Neural crest cell (in vitro differentiated cells): Measurements from ENCODE around the gene PARVG. TPM values are rescaled to one million over a fixed set of nuclear protein-coding genes. Genes with fewer than 3 reads are reported as not detected.

Experiments
- DNase-seq: peaks from one replicate; pipeline ENCODE4 v3.0.0; 2021; ENCODE audit warnings: low read depth, mixed read lengths, low spot score
- H3K27ac Mint-ChIP-seq: one replicate; pipeline ENCODE4 v1.8.0; 2021; ENCODE audit warnings: mild to moderate bottlenecking, mixed read lengths; ENCODE audit not compliant: unreplicated experiment
- H3K27me3 Mint-ChIP-seq: 2 replicates; pipeline ENCODE4 v1.8.0; 2021; ENCODE audit warnings: low read depth, mild to moderate bottlenecking, mixed read lengths
- H3K36me3 Mint-ChIP-seq: 2 replicates; pipeline ENCODE4 v1.8.0; 2021; ENCODE audit warnings: low read depth, mild to moderate bottlenecking, mixed read lengths
- H3K4me1 Mint-ChIP-seq: 2 replicates; pipeline ENCODE4 v1.8.0; 2021; ENCODE audit warnings: mixed read lengths
- H3K4me3 Mint-ChIP-seq: one replicate; pipeline ENCODE4 v1.8.0; 2021; ENCODE audit warnings: mild to moderate bottlenecking, mixed read lengths
- H3K9me3 Mint-ChIP-seq: 2 replicates; pipeline ENCODE4 v1.8.0; 2021; ENCODE audit warnings: mixed read lengths
- total RNA-seq: library from RNA; stranded (reverse); gene quantifications from 2 replicates; pipeline ENCODE4 v1.2.1, GENCODE V29; 2021
- TF ChIP-seq, protein P1 (sequence below): fragments of 200-600 bp; sonication (generic); conservative IDR thresholded peaks from 2 replicates; pipeline ENCODE4 v1.5.0; 2021; ENCODE audit warnings: antibody characterized with exemption, mild to moderate bottlenecking

The PARVG gene
- total RNA-seq, 1 donor from 2014 or later: 0.14 TPM

GRCh38 chr22:44245867-44246266, 65.1 kb downstream of the PARVG start:
- peaks cover 11% of the 10 kb centered on the region for H3K36me3 Mint-ChIP-seq
- TF ChIP-seq, protein P1, sequence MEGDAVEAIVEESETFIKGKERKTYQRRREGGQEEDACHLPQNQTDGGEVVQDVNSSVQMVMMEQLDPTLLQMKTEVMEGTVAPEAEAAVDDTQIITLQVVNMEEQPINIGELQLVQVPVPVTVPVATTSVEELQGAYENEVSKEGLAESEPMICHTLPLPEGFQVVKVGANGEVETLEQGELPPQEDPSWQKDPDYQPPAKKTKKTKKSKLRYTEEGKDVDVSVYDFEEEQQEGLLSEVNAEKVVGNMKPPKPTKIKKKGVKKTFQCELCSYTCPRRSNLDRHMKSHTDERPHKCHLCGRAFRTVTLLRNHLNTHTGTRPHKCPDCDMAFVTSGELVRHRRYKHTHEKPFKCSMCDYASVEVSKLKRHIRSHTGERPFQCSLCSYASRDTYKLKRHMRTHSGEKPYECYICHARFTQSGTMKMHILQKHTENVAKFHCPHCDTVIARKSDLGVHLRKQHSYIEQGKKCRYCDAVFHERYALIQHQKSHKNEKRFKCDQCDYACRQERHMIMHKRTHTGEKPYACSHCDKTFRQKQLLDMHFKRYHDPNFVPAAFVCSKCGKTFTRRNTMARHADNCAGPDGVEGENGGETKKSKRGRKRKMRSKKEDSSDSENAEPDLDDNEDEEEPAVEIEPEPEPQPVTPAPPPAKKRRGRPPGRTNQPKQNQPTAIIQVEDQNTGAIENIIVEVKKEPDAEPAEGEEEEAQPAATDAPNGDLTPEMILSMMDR: no peak
- peaks cover 11% of the 10 kb centered on the region for H3K9me3 Mint-ChIP-seq
- no peak for DNase-seq
- no peaks in the 10 kb centered on the region for H3K4me1 Mint-ChIP-seq
- no peaks in the 10 kb centered on the region for H3K27me3 Mint-ChIP-seq
- no peak overlapping the region for H3K27ac Mint-ChIP-seq
- no peak overlapping the region for H3K4me3 Mint-ChIP-seq

DNA sequence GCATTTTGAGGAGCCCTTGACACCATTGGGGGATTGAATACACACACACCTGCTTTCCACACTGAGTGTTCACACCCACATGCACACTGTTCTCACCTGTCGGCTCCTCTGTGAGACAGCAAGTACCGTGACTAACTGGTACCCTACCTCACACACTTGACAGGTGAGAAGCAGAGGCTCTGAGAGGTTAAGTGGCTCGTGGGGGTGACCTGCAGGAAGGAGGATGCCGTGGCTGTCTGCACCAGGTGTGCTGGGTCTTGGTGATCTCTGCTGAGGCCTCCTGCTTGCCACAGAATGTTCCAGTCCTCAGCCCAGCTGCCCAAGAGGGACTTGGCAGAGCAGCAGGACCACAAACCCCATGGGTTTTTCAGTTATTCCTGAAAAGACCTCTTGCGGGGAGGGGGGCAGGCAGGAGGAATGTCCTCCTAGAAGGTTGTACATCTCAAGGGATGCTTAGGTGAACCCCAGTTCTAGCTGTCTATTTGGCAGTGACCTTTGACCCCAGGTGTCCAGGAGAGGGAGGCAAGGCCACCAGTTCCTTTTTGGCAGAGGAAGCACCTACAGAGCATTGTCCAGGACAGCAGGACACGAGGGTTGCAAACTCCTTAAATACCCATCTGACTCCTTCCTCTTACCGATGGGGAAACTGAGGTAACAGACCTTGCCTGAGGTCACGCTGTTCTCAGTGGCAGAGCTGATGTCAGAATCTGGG, 66.0 kb downstream of the PARVG start:
- Mint-ChIP-seq H3K4me1 (no peaks in the 10 kb centered on the region), H3K4me3 (no peak overlapping the region), H3K9me3 (peaks cover 11% of the 10 kb centered on the region), H3K27me3 (no peaks in the 10 kb centered on the region), H3K27ac (no peak overlapping the region), H3K36me3 (peaks cover 11% of the 10 kb centered on the region)
- DNase-seq: no peak
- TF ChIP-seq, protein P1: no peak

DNA sequence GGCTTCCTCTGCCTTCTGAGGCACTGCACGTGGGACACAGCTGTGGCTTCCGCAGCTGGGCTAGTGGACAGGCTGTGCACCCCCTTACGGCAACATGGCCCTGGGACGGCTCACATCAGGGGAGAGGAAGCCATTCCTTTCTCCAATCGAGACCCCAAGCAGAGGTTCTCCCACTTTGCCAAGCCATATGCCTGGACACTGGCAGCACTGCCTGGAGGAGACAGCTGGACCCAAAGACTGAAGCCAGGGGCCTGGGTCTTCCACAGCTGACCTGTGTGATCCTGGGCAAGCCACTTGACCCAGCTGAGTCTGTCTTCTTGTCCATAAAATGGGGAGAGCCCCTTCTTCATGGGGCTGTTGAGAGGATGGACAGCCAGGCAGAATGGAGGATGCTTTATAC, 66.6 kb downstream of the PARVG start:
- Mint-ChIP-seq H3K4me1 (no peaks in the 10 kb centered on the region), H3K27me3 (no peaks in the 10 kb centered on the region), H3K9me3 (peaks cover 11% of the 10 kb centered on the region), H3K27ac (no peak overlapping the region), H3K36me3 (peaks cover 11% of the 10 kb centered on the region), H3K4me3 (no peak overlapping the region)
- TF ChIP-seq, protein P1: no peak
- no peak for DNase-seq

- DNase-seq: no peak
- TF ChIP-seq, protein P1: no peak
- Mint-ChIP-seq H3K4me3 (no peak overlapping the region), H3K27me3 (no peaks in the 10 kb centered on the region), H3K4me1 (no peaks in the 10 kb centered on the region), H3K36me3 (peaks cover 11% of the 10 kb centered on the region), H3K9me3 (peaks cover 11% of the 10 kb centered on the region), H3K27ac (no peak overlapping the region)
Measured at GRCh38 chr22:44247923-44248892, 67.5 kb downstream of the PARVG start.

DNA sequence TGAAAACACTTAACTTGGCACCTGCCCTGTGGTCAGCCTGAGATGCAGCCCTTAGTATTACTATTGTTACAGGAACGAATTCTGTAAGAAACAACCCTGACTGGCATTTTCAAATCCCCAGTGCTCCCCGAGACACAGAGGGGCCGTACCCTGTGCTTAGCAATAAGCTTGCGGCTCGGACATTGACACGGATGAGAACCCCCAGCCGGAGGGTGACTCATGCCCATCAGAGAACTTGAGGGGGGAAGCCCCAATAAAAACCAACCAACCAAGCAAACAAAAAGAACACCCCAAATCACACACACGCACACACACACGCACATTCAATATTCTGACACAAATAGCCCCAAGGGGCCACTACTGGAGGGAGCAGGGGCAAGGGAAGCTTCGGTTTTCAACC, 68.2 kb downstream of the PARVG start:
- no peak overlapping the region for H3K4me3 Mint-ChIP-seq
- TF ChIP-seq, protein P1: no peak
- no peaks in the 10 kb centered on the region for H3K27me3 Mint-ChIP-seq
- H3K9me3 Mint-ChIP-seq: peaks cover 11% of the 10 kb centered on the region
- DNase-seq: no peak
- H3K27ac Mint-ChIP-seq: no peak overlapping the region
- no peaks in the 10 kb centered on the region for H3K4me1 Mint-ChIP-seq
- peaks cover 11% of the 10 kb centered on the region for H3K36me3 Mint-ChIP-seq
